GM18526 (cell line): Measurements from ENCODE around the gene SMARCD3.

Experiments used
- POLR2A ChIP-seq: IDR thresholded peaks from 3 replicates; pipeline ENCODE4 v1.6.1; 2011; ENCODE audit not compliant: insufficient read length; ENCODE audit errors: extremely low read depth

Gene SMARCD3

DNA sequence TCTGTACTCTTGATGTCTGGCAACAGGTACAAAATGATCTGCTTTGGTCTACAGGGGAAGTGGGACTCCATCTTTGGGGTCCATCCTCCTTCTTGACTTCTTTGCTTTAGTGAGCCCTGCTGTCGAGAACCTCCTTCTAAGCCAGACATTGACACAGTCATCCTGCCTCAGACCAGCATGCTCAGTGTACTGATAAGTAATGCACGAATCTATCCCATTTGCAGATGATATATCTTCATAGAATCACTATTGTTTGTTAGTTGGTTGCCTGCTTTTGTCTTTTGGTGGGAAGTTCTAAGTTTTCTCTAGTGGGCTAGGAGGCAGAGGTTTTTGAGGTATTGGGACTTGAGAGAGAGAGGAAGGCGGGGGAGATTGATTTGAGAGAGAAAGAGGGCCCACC is 47.1 kb downstream of the SMARCD3 start:
- TF ChIP-seq POLR2A, result no peak

DNA sequence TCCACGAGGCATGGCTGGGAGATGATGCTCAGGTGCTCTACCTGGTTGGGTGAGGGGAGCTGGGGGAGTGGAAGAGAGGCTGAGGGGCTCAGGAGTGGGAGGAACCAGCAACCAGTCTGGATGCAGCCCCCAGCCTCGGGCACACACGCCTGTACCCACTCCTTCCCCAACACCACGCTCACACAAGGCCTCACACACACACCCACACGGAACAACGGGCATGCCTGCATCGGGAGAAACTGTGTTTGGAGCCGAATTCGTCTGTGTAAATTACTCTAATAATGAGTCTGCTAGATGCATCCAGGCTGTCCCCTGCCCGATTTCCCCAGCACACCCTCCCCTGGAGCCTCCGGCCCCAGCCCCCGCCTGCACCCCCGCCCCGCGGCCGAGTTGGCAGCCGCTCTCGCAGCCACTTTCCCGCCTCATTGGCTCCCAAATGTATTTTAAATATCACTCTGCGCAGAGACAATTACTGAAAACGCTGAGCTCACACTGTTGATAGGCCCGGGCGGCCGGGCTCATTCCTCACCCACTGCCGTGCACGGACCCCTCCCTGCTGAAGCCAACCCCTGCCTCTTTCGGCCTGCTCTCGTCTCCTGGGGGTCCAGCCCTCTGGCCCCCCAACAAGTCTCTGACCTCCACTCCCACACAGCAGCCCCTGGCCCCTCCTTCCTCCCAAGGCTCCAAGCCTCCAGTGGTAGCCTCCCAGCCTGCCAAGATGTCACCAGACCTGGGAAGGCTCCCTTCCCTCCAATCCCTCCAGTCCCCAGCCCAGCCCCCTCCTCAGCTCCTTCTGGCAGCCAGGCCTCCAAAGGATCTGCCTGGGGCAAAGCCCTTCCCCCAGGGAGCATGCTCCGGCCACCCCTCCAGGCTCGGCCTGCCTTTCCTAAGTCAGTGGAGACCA is 49.3 kb downstream of the SMARCD3 start:
- TF ChIP-seq POLR2A, result no peak

GRCh38 chr7:151197932-151198331 is 50.6 kb downstream of the SMARCD3 start:
- TF ChIP-seq POLR2A, result no peak

- no peak for TF ChIP-seq POLR2A
Measured at GRCh38 chr7:151195616-151196450, 52.7 kb downstream of the SMARCD3 start.

GRCh38 chr7:151194188-151194587 is 54.3 kb downstream of the SMARCD3 start:
- no peak for TF ChIP-seq POLR2A

- TF ChIP-seq POLR2A, result no peak
Measured at GRCh38 chr7:151193203-151193978, 55.1 kb downstream of the SMARCD3 start.

- no peak for TF ChIP-seq POLR2A
Measured at GRCh38 chr7:151192002-151192539, 56.4 kb downstream of the SMARCD3 start.

GRCh38 chr7:151191544-151191943 is 57.0 kb downstream of the SMARCD3 start:
- no peak for TF ChIP-seq POLR2A

DNA sequence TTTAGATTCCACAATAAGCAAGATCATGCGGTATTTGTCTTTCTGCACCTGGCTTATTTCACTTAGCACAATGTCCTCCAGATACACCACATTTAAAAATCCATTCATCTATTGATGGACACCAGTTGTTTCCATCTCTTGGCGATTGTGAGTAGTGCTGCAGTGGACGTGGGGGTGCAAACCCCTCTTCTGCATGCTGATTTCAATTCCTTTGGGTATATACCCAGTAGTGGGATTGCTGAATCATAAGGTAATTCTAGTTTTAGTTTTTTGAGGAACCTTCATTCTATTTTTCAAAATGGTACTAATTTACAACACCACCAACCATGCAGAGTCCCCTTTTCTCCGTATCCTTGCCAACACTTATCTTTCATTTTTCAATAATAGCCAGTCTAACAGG is 59.5 kb downstream of the SMARCD3 start:
- no peak for TF ChIP-seq POLR2A
